ENCODE results near the gene IQSEC1.
A peak's percentile ranks its signal among the peaks of the same experiment; 100 is the strongest.

Gene IQSEC1

GRCh38 chr3:12869035-12869621 is 204.1 kb downstream of the IQSEC1 start:
- TF ChIP-seq EP300 (IDR thresholded peaks at IDR 0.05; ENCODE audit: borderline replicate concordance) (no peak), USF1 (IDR thresholded peaks at IDR 0.05) (no peak), TEAD4 (IDR thresholded peaks at IDR 0.05) (no peak), MAX (IDR thresholded peaks at IDR 0.05) (no peak), NFIC (IDR thresholded peaks at IDR 0.05) (no peak), FOXM1 (IDR thresholded peaks at IDR 0.05; ENCODE audit: borderline replicate concordance, low read depth) (no peak), EGR1 (IDR thresholded peaks at IDR 0.05) (no peak), RAD21 (IDR thresholded peaks at IDR 0.05; ENCODE audit: low read depth) (no peak), CEBPB (IDR thresholded peaks at IDR 0.05) (no peak), TCF12 (IDR thresholded peaks at IDR 0.05; ENCODE audit: low read depth) (no peak), YY1 (IDR thresholded peaks at IDR 0.05; ENCODE audit: low read depth) (no peak), TAF1 (IDR thresholded peaks at IDR 0.05; ENCODE audit: low read depth) (no peak), REST (IDR thresholded peaks at IDR 0.05; ENCODE audit: low read depth) (no peak), ZBTB7A (IDR thresholded peaks at IDR 0.05; ENCODE audit: low read depth) (no peak), CREB1 (IDR thresholded peaks at IDR 0.05; ENCODE audit: low read depth) (no peak)

GRCh38 chr3:12868039-12869034 is 204.9 kb downstream of the IQSEC1 start:
- TF ChIP-seq RAD21 (IDR thresholded peaks at IDR 0.05; ENCODE audit: low read depth) (peak; percentile 94), CEBPB (IDR thresholded peaks at IDR 0.05) (no peak), EGR1 (IDR thresholded peaks at IDR 0.05) (peak; percentile 34; the same call in 1 of the 2 replicates)

GRCh38 chr3:12866836-12867235 is 206.4 kb downstream of the IQSEC1 start:
- TF ChIP-seq MAX (IDR thresholded peaks at IDR 0.05), result no peak
- no peak for TF ChIP-seq CEBPB (IDR thresholded peaks at IDR 0.05)
- TF ChIP-seq FOXM1 (IDR thresholded peaks at IDR 0.05; ENCODE audit: borderline replicate concordance, low read depth), result no peak
- TF ChIP-seq REST (IDR thresholded peaks at IDR 0.05; ENCODE audit: low read depth), result no peak
- TF ChIP-seq ZBTB7A (IDR thresholded peaks at IDR 0.05; ENCODE audit: low read depth), result no peak
- no peak for TF ChIP-seq YY1 (IDR thresholded peaks at IDR 0.05; ENCODE audit: low read depth)
- no peak for TF ChIP-seq NFIC (IDR thresholded peaks at IDR 0.05)
- TF ChIP-seq EGR1 (IDR thresholded peaks at IDR 0.05), result no peak
- TF ChIP-seq EP300 (IDR thresholded peaks at IDR 0.05; ENCODE audit: borderline replicate concordance), result no peak

GRCh38 chr3:12865271-12865670 is 208.0 kb downstream of the IQSEC1 start:
- no peak for TF ChIP-seq NFIC (IDR thresholded peaks at IDR 0.05)
- no peak for TF ChIP-seq TEAD4 (IDR thresholded peaks at IDR 0.05)
- no peak for TF ChIP-seq YY1 (IDR thresholded peaks at IDR 0.05; ENCODE audit: low read depth)
- TF ChIP-seq EP300 (IDR thresholded peaks at IDR 0.05; ENCODE audit: borderline replicate concordance), result no peak
- TF ChIP-seq FOXM1 (IDR thresholded peaks at IDR 0.05; ENCODE audit: borderline replicate concordance, low read depth), result no peak
- no peak for TF ChIP-seq EGR1 (IDR thresholded peaks at IDR 0.05)
- TF ChIP-seq ZBTB7A (IDR thresholded peaks at IDR 0.05; ENCODE audit: low read depth), result no peak

GRCh38 chr3:12862387-12862786 is 210.8 kb downstream of the IQSEC1 start:
- TF ChIP-seq CEBPB (IDR thresholded peaks at IDR 0.05), result no peak
- TF ChIP-seq FOXM1 (IDR thresholded peaks at IDR 0.05; ENCODE audit: borderline replicate concordance, low read depth), result no peak
- TF ChIP-seq TEAD4 (IDR thresholded peaks at IDR 0.05), result no peak
- no peak for TF ChIP-seq EP300 (IDR thresholded peaks at IDR 0.05; ENCODE audit: borderline replicate concordance)
- no peak for TF ChIP-seq ZBTB7A (IDR thresholded peaks at IDR 0.05; ENCODE audit: low read depth)
- TF ChIP-seq REST (IDR thresholded peaks at IDR 0.05; ENCODE audit: low read depth), result no peak
- no peak for TF ChIP-seq TCF12 (IDR thresholded peaks at IDR 0.05; ENCODE audit: low read depth)
- TF ChIP-seq MAX (IDR thresholded peaks at IDR 0.05), result no peak
- TF ChIP-seq RAD21 (IDR thresholded peaks at IDR 0.05; ENCODE audit: low read depth), result no peak
- TF ChIP-seq CREB1 (IDR thresholded peaks at IDR 0.05; ENCODE audit: low read depth), result no peak

Data from Ishikawa (cell line).